NCI-H1694 treated with DMSO at 0.1 percent for 48 hours (cell line): ENCODE data around the gene OTOGL.

Source experiments
- DNase-seq: peaks from one replicate; lab custom pipeline; 2025; lab: John Stamatoyannopoulos, UW

The OTOGL gene

GRCh38 chr12:80374615-80375014, 275.3 kb downstream of the OTOGL start:
- DNase-seq = no peak

- no peak for DNase-seq
Measured at GRCh38 chr12:80377140-80377794, 277.9 kb downstream of the OTOGL start.

DNA sequence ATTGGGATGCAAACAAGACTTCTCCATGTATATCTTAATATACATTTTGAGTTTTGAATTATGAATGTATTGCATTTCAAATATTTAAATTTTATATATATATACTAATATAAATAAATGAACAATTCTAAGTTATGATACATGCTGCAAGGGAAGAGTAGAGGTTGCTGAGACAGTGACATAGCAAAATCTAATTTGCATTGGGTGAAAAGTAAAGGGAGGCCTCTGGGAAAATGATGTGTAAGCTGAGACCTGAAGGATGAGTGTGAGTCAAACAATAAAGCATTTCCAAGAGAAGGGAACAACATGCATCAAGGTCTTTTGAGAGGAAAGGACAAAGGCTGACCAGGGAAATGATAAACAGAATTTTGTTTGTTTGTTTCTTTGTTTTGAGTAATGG, 281.8 kb downstream of the OTOGL start:
- DNase-seq = no peak

DNA sequence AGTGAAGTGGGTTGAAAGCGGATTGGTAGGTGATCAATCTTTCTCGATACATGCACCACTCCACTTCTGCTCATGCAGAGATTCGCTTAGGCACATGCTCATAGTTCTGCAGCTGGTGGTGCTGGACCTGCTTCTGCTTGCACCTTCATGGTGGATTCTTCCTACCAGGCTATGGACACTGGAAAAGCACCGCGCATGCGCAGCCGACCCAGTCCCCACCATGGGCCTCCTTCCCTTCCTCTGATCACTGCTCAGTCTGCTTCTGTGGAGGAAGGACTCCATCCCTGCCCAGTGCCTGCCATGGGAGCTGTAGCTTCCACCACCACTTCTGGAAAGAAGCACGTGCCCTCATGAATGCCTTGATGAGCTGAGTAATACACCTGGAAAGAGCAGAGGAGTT, 282.9 kb downstream of the OTOGL start:
- DNase-seq = no peak

DNA sequence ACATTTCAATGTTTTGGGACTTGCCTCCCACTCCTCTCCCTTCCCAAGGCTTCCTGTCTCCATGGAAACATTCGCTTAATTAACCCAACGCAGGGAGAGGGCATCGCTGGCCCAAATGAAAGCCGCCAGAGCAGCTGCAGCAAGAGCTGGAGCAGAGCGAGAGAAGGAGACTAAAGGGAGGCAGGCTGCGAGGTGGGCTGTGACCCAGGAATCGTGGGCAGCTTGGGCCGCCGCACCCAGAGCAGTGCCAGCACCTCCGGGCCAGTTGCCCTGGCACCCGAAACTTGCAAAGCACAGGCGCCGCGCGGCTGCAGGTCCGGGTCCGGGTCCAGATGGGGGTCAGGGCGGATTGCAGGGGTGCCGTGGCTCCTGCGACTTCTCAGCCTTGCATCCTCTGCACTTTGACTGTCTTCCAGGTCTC, 301.2 kb downstream of the OTOGL start:
- DNase-seq = no peak

GRCh38 chr12:80401191-80401590, 301.9 kb downstream of the OTOGL start:
- no peak for DNase-seq

DNA sequence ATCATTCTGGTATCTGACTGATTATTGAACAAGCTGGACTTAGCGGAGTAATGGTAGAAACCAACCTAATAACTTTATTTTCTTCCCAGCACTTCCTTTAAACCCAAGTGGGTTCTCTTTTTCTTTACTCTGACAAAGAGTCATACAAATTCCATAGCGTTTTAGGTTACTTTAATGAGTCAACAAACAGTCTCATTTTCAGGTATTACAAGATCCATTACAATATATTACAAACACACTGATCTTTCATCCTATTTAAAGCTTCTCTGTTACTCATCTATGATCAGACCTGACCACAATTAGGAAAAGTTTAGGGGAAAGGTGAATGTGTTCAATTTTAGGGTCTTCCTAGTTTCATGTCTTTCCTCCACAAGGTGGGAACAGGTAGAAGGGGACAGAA, 305.3 kb downstream of the OTOGL start:
- DNase-seq = no peak

- DNase-seq = no peak
Measured at GRCh38 chr12:80406253-80406652, 306.9 kb downstream of the OTOGL start.

GRCh38 chr12:80411787-80412186, 312.4 kb downstream of the OTOGL start:
- DNase-seq = no peak

- DNase-seq = peak; percentile 53
Measured at GRCh38 chr12:80412343-80412953, 313.1 kb downstream of the OTOGL start.

GRCh38 chr12:80413462-80413861, 314.1 kb downstream of the OTOGL start:
- no peak for DNase-seq

GRCh38 chr12:80415466-80415865, 316.1 kb downstream of the OTOGL start:
- no peak for DNase-seq

- DNase-seq = no peak
Measured at GRCh38 chr12:80419644-80420043, 320.3 kb downstream of the OTOGL start.

- no peak for DNase-seq
Measured at GRCh38 chr12:80420075-80420474, 320.7 kb downstream of the OTOGL start.

- no peak for DNase-seq
Measured at GRCh38 chr12:80422550-80422949, 323.2 kb downstream of the OTOGL start.
